K562 (cell line): ENCODE measurements around the gene PCED1B. TPM values are rescaled to one million over a fixed set of nuclear protein-coding genes. Genes with fewer than 3 reads are reported as not detected.

ENCODE experiments used
- ATAC-seq: fragments of 200-7000 bp; cut with Tn5 transposase; 3 replicates; pipeline ENCODE4 v1.9.1; 2020; ENCODE audit warnings: moderate library complexity
- BruUV-seq: library from RNA; stranded (reverse); fragments of 400-500 nt; replicated peaks from 2 replicates; lab custom pipeline; 2021; lab: Mats Ljungman, UMichigan
- CTCF ChIA-PET: fragments of 300-600 bp; formaldehyde crosslinking; extraction: SDS; loops from one replicate; lab custom pipeline; 2021; ENCODE audit warnings: low intra/inter-chr PET ratio; lab: Yijun Ruan, JAX
- POLR2A ChIA-PET: fragments of 300-600, 350-650 bp; sonication (Branson Sonifier 250); formaldehyde crosslinking; extraction: SDS; loops from one replicate; lab custom pipeline; 2021; ENCODE audit warnings: antibody characterized with exemption, inconsistent platforms; lab: Yijun Ruan, JAX
- DNase-seq, 4 experiments: peaks; one replicate each; pipeline versions ENCODE4 v3.0.0 to v3.0.0-alpha.2; 2011 to 2018; ENCODE audit warnings: low spot score in 3 of 4, mixed read lengths in 3 of 4; ENCODE audit errors: extremely low read depth in 1 of 4
- FAIRE-seq: peaks from 2 replicates; lab custom pipeline; 2011; peaks lifted over from hg19 to GRCh38; lab: Jason Lieb, UNC
- H2AFZ ChIP-seq: 2 replicates; pipeline ENCODE4 v1.6.0; 2011; ENCODE audit warnings: low read depth, low read length, control low read depth, inconsistent platforms
- H3K27ac ChIP-seq: fragments of 200-600 bp; 3 replicates; pipeline ENCODE4 v1.8.0; 2011; ENCODE audit warnings: low read depth, mild to moderate bottlenecking, control low read depth, inconsistent platforms, low read length, moderate library complexity, mixed read lengths; ENCODE audit errors: extremely low read depth
- H3K27me3 ChIP-seq, 2 experiments: fragments of 300-600 bp in 1 of 2; 2 replicates in 1 of 2; 3 replicates in 1 of 2; pipeline versions ENCODE4 v1.6.0 to v1.8.0; 2011; ENCODE audit warnings: inconsistent platforms in 2 of 2, low read length in 2 of 2, mild to moderate bottlenecking in 1 of 2, mixed read lengths in 1 of 2, moderate library complexity in 1 of 2; ENCODE audit not compliant: control insufficient read depth in 2 of 2, insufficient read depth in 2 of 2
- H3K36me3 ChIP-seq: fragments of 300-600 bp; 3 replicates; pipeline ENCODE4 v1.8.0; 2011; ENCODE audit warnings: mild to moderate bottlenecking, low read length, inconsistent platforms; ENCODE audit not compliant: control insufficient read depth, insufficient read depth
- H3K4me1 ChIP-seq, 2 experiments: fragments of 200-600 bp in 1 of 2; replicated peaks in 1 of 2; 2 replicates in 1 of 2; 3 replicates in 1 of 2; pipeline versions ENCODE4 v1.5.1 to v1.8.0; 2011; ENCODE audit warnings: inconsistent platforms in 2 of 2, low read length in 2 of 2, mild to moderate bottlenecking in 1 of 2, mixed read lengths in 1 of 2, moderate library complexity in 1 of 2; ENCODE audit not compliant: control insufficient read depth in 2 of 2, insufficient read depth in 2 of 2
- H3K4me2 ChIP-seq: 2 replicates; pipeline ENCODE4 v1.6.1; 2011; ENCODE audit warnings: low read length, control low read depth, inconsistent platforms, mixed read lengths; ENCODE audit not compliant: insufficient read depth
- H3K4me3 ChIP-seq: fragments of 200-600 bp; sonication (generic), shearing (Covaris generic); 2 replicates; pipeline ENCODE4 v1.5.1; 2016; ENCODE audit warnings: control low read depth, inconsistent platforms
- H3K79me2 ChIP-seq: fragments of 200-600 bp; 3 replicates; pipeline ENCODE4 v1.8.0; 2011; ENCODE audit warnings: low read length, inconsistent platforms; ENCODE audit not compliant: control insufficient read depth, insufficient read depth
- H3K9ac ChIP-seq, 2 experiments: 2 replicates each; pipeline versions ENCODE4 v1.6.0 to v1.6.1; 2011; ENCODE audit warnings: low read depth in 2 of 2, low read length in 2 of 2, control low read depth in 1 of 2, inconsistent platforms in 1 of 2, mild to moderate bottlenecking in 1 of 2, mixed read lengths in 1 of 2; ENCODE audit not compliant: insufficient read depth in 1 of 2
- H3K9me1 ChIP-seq: one replicate; pipeline ENCODE4 v1.6.0; 2011; ENCODE audit warnings: inconsistent platforms, mild to moderate bottlenecking, low read length, moderate library complexity; ENCODE audit not compliant: control insufficient read depth, insufficient read depth
- H3K9me3 ChIP-seq: replicated peaks from 2 replicates; pipeline ENCODE4 v1.5.1; 2011; ENCODE audit warnings: low read depth, low read length, inconsistent platforms; ENCODE audit not compliant: control insufficient read depth, insufficient read depth
- H4K20me1 ChIP-seq: replicated peaks from 2 replicates; pipeline ENCODE4 v1.6.1; 2011; ENCODE audit warnings: low read length, inconsistent platforms, mixed read lengths; ENCODE audit not compliant: control insufficient read depth, insufficient read depth
- ARID2 ChIP-seq: fragments of 450-650 bp; IDR thresholded peaks from 2 replicates; pipeline ENCODE4 v1.6.1; 2017; ENCODE audit warnings: antibody characterized with exemption, mild to moderate bottlenecking
- HMG20B ChIP-seq: fragments of 250-450 bp; sonication (Bioruptor Pico); IDR thresholded peaks from 2 replicates; pipeline ENCODE4 v1.5.0; 2021; ENCODE audit warnings: mild to moderate bottlenecking
- LARP7 ChIP-seq: fragments of 450-650 bp; IDR thresholded peaks from 2 replicates; pipeline ENCODE4 v1.6.1; 2016
- MECOM ChIP-seq: fragments of 250-450 bp; sonication (Bioruptor Pico); IDR thresholded peaks from 2 replicates; pipeline ENCODE4 v1.8.0; 2022; ENCODE audit warnings: inconsistent platforms
- ZNF232 ChIP-seq: sonication (generic); formaldehyde crosslinking; IDR thresholded peaks from 2 replicates; pipeline ENCODE4 v1.8.0; 2022; ENCODE audit warnings: mild to moderate bottlenecking, missing genetic modification reagents
- ZNF584 ChIP-seq: fragments of 200-800 bp; sonication (Bioruptor generic); IDR thresholded peaks from 2 replicates; pipeline ENCODE4 v1.6.1; 2016; ENCODE audit warnings: low read depth, mild to moderate bottlenecking, missing genetic modification characterization, missing compliant biosample characterization
- ZNF778 ChIP-seq: fragments of 450-650 bp; formaldehyde crosslinking; IDR thresholded peaks from 2 replicates; pipeline ENCODE4 v1.4.0; 2020; ENCODE audit warnings: mild to moderate bottlenecking, moderate library complexity
- WGBS: fragments of 100-300 bp; shearing (Covaris generic); methylation state at CpG from one replicate; pipeline ENCODE4 v1.1.6; 2016; ENCODE audit warnings: low coverage, mixed read lengths; ENCODE audit not compliant: insufficient coverage; ENCODE audit errors: missing lambda C conversion rate; 5-methylcytosine and 5-hydroxymethylcytosine counted together
- in situ Hi-C: fragments of 300-500 bp; cut with MboI; formaldehyde crosslinking; loops from 4 replicates; pipeline ENCODE4 v1.15.0; 2018; ENCODE audit warnings: inconsistent platforms, mixed read lengths
- intact Hi-C: fragments of 100-400 bp; cut with micrococcal nuclease; formaldehyde crosslinking; loops from 2 replicates; pipeline ENCODE4 v1.14.2; 2022
- polyA plus RNA-seq, 8 experiments: library from polyadenylated mRNA; depleted of rRNA in 4 of 8; stranded (reverse) in 5 of 8; unstranded in 3 of 8; fragments of >200 nt; fragmentation: Nextera tagmentation in 2 of 8; fragmentation: Illumina TruSeq in 1 of 8; extraction: Ambion mirVana in 2 of 8; extraction: Trizol in 1 of 8; gene quantifications; 2 replicates each; pipeline versions ENCODE4 v1.2.1 to v1.2.3, GENCODE V29; 2011 to 2014; ENCODE audit warnings: inconsistent platforms in 1 of 8, missing spikeins in 1 of 8
- total RNA-seq, 7 experiments: library from RNA; depleted of rRNA in 6 of 7; stranded (reverse); fragments of >200 nt in 6 of 7; fragmentation: Illumina TruSeq in 2 of 7; extraction: Trizol in 2 of 7; gene quantifications; 2 replicates each; pipeline versions ENCODE4 v1.2.1 to v1.2.3, GENCODE V29; 2011 to 2021; ENCODE audit warnings: low replicate concordance in 1 of 7

PCED1B gene
- total and polyA plus RNA-seq, 9 of the 15 experiments (the other 6 are each of a cell fraction or from before 2014, with no cell fraction given) = 1.2 to 9.3 (median 2.5) TPM

DNA sequence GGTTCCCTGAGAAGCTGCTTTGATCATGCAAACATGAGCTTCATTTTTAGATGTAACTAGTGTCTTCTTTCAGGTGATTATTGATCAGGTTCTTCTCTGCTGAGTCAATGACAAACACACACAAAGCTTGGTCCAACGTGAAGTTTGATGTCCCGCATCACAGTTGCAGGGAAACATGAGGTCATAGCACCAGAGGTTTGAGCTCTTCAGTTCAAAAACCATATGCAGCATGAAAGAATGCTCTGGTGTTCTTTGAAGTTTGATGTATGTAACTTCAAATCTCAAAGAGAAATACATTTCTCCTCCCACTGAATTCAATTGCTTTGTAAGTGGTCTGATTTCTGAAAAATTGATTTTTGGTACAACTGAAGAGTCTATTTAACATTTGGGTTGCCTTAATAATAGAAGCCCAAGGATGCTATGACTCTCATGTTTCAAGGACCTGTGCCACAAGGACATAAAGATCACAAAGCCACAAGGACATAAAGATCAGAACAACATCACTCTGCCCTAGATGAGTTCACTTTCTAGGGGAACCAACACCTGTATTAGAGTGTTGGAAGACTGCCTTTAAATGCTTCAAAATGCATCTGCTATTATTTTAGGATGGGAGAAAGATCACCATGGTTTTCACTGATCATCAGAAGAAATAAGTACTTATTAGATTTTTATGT lies 31.4 kb downstream of the PCED1B start:
- Histone ChIP-seq H3K27ac (no peak overlapping the region), H2AFZ (no peak overlapping the region), H3K4me3 (no peak overlapping the region), H3K9ac (no peak overlapping the region), H3K4me2 (no peak overlapping the region), H3K9me3 (no peaks in the 10 kb centered on the region), H3K27me3 (no peaks in the 10 kb centered on the region), H3K9me1 (no peaks in the 10 kb centered on the region), H3K79me2 (no peaks in the 10 kb centered on the region), H3K4me1 (peaks cover 0 to 9% of the 10 kb centered on the region in 2 experiments; a peak in 3 of 5 replicates), H3K36me3 (no peaks in the 10 kb centered on the region), H4K20me1 (no peaks in the 10 kb centered on the region)
- TF ChIP-seq LARP7 (no peak), ZNF584 (CRISPR knock-in tag) (no peak), ZNF232 (no peak), ZNF778 (CRISPR knock-in tag) (no peak), MECOM (CRISPR knock-in tag) (no peak), ARID2 (no peak), HMG20B (CRISPR knock-in tag) (no peak)
- no peak for DNase-seq
- POLR2A ChIA-PET = interaction anchor here (0.6 kb wide), 2 partner anchors 9 to 14 kb away, joined by 3 to 4 read pairs; no protein-coding TSS in a partner anchor
- in situ Hi-C loops (no loop called here), intact Hi-C loops (no loop called here)
- 57% methylated on average over 2 of the region's 2 CpGs for WGBS
- no peak for FAIRE-seq
- CTCF ChIA-PET = no interaction called here
- BruUV-seq = no TSS peak
- no peak for ATAC-seq
